Stimulated activated CD8-positive, alpha-beta memory T cell treated with anti-CD3 and anti-CD28 coated beads, Interleukin-12 subunit alpha, Interleukin-12 subunit beta, amount 100 ng/mL, for 24 hours (primary cell): ENCODE data around the gene ZFHX3.

ENCODE experiments used
- DNase-seq: peaks from one replicate; pipeline ENCODE4 v3.0.0-alpha.2; 2020; ENCODE audit errors: extremely low read depth

Gene ZFHX3

GRCh38 chr16:72794319-72794718 lies 253.6 kb downstream of the ZFHX3 start:
- DNase-seq: no peak

GRCh38 chr16:72793716-72794115 lies 254.2 kb downstream of the ZFHX3 start:
- DNase-seq: no peak

- DNase-seq: no peak
Observed at GRCh38 chr16:72793017-72793416, 254.9 kb downstream of the ZFHX3 start.

- DNase-seq: no peak
Observed at GRCh38 chr16:72791786-72792185, 256.1 kb downstream of the ZFHX3 start.

- DNase-seq: no peak
Observed at GRCh38 chr16:72789921-72790320, 258.0 kb downstream of the ZFHX3 start.

- DNase-seq: no peak
Observed at GRCh38 chr16:72789465-72789864, 258.5 kb downstream of the ZFHX3 start.

- no peak for DNase-seq
Observed at GRCh38 chr16:72788269-72788809, 259.6 kb downstream of the ZFHX3 start.

- peak; percentile 32 for DNase-seq
Observed at GRCh38 chr16:72787514-72788268, 260.2 kb downstream of the ZFHX3 start.

- DNase-seq: no peak
Observed at GRCh38 chr16:72787130-72787513, 260.8 kb downstream of the ZFHX3 start.

- no peak for DNase-seq
Observed at GRCh38 chr16:72786606-72787005, 261.3 kb downstream of the ZFHX3 start.

GRCh38 chr16:72785886-72786285 lies 262.0 kb downstream of the ZFHX3 start:
- no peak for DNase-seq

GRCh38 chr16:72785171-72785570 lies 262.8 kb downstream of the ZFHX3 start:
- DNase-seq: no peak

GRCh38 chr16:72783716-72784318 lies 264.1 kb downstream of the ZFHX3 start:
- no peak for DNase-seq

GRCh38 chr16:72769876-72770275 lies 278.1 kb downstream of the ZFHX3 start:
- DNase-seq: no peak

GRCh38 chr16:72768591-72768990 lies 279.3 kb downstream of the ZFHX3 start:
- no peak for DNase-seq

- no peak for DNase-seq
Observed at GRCh38 chr16:72766506-72766905, 281.4 kb downstream of the ZFHX3 start.

GRCh38 chr16:72764015-72764654 lies 283.8 kb downstream of the ZFHX3 start:
- no peak for DNase-seq

GRCh38 chr16:72760581-72760980 lies 287.3 kb downstream of the ZFHX3 start:
- no peak for DNase-seq

GRCh38 chr16:72753881-72754280 lies 294.0 kb downstream of the ZFHX3 start:
- no peak for DNase-seq

GRCh38 chr16:72752004-72752695 lies 295.8 kb downstream of the ZFHX3 start:
- DNase-seq: no peak

- no peak for DNase-seq
Observed at GRCh38 chr16:72751076-72751475, 296.9 kb downstream of the ZFHX3 start.

- DNase-seq: no peak
Observed at GRCh38 chr16:72749091-72749490, 298.8 kb downstream of the ZFHX3 start.
